WERI-Rb-1 (cell line): ENCODE results near the gene EBF3.

Experiments used
- DNase-seq: peaks from one replicate; pipeline ENCODE4 v3.0.0-alpha.2; 2020
- H3K27ac ChIP-seq: fragments of 250-450 bp; sonication (Bioruptor Pico); 2 replicates; pipeline ENCODE4 v1.5.1; 2020; ENCODE audit warnings: mild to moderate bottlenecking, moderate library complexity
- H3K27me3 ChIP-seq: fragments of 250-450 bp; sonication (Bioruptor Pico); 2 replicates; pipeline ENCODE4 v1.5.1; 2021; ENCODE audit warnings: mild to moderate bottlenecking, low read depth, moderate library complexity; ENCODE audit not compliant: insufficient read depth, severe bottlenecking
- H3K36me3 ChIP-seq: fragments of 250-450 bp; sonication (Bioruptor Pico); 2 replicates; pipeline ENCODE4 v1.5.1; 2020; ENCODE audit warnings: mild to moderate bottlenecking, moderate library complexity
- H3K4me3 ChIP-seq: 2 replicates; pipeline ENCODE4 v1.5.1; 2011; ENCODE audit warnings: low read depth, mild to moderate bottlenecking, control low read depth, low read length
- H3K9me3 ChIP-seq: fragments of 250-450 bp; sonication (Bioruptor Pico); 2 replicates; pipeline ENCODE4 v1.5.1; 2021; ENCODE audit warnings: mild to moderate bottlenecking, moderate library complexity; ENCODE audit not compliant: severe bottlenecking
- CTCF ChIP-seq: IDR thresholded peaks from 2 replicates; pipeline ENCODE4 v1.5.1; 2011; ENCODE audit warnings: low read depth, mild to moderate bottlenecking, control low read depth, inconsistent platforms, low read length

EBF3 gene

GRCh38 chr10:129992356-129992755, 28.3 kb upstream of the EBF3 start:
- Histone ChIP-seq H3K36me3 (no peaks in the 10 kb centered on the region), H3K9me3 (peaks cover 2% of the 10 kb centered on the region), H3K27me3 (peaks cover 3% of the 10 kb centered on the region), H3K27ac (no peak overlapping the region), H3K4me3 (no peak overlapping the region)
- DNase-seq, result no peak
- TF ChIP-seq CTCF, result no peak

GRCh38 chr10:129982825-129983224, 18.8 kb upstream of the EBF3 start:
- DNase-seq, result no peak
- Histone ChIP-seq H3K27me3 (no peaks in the 10 kb centered on the region), H3K36me3 (no peaks in the 10 kb centered on the region), H3K27ac (no peak overlapping the region), H3K4me3 (no peak overlapping the region), H3K9me3 (peaks cover 9% of the 10 kb centered on the region)
- TF ChIP-seq CTCF, result no peak

- no peak overlapping the region for H3K4me3 ChIP-seq
- TF ChIP-seq CTCF, result no peak
- H3K36me3 ChIP-seq, result no peaks in the 10 kb centered on the region
- H3K27ac ChIP-seq, result no peak overlapping the region
- no peak for DNase-seq
- H3K27me3 ChIP-seq, result peaks cover 2% of the 10 kb centered on the region
- H3K9me3 ChIP-seq, result peaks cover 5% of the 10 kb centered on the region
Measured at GRCh38 chr10:129978980-129979379, 14.9 kb upstream of the EBF3 start.

- Histone ChIP-seq H3K27me3 (peaks cover 7% of the 10 kb centered on the region), H3K27ac (no peak overlapping the region), H3K9me3 (peaks cover 5% of the 10 kb centered on the region), H3K36me3 (no peaks in the 10 kb centered on the region), H3K4me3 (no peak overlapping the region)
- no peak for DNase-seq
- no peak for TF ChIP-seq CTCF
Measured at GRCh38 chr10:129978322-129978721, 14.2 kb upstream of the EBF3 start.

- Histone ChIP-seq H3K9me3 (peaks cover 2% of the 10 kb centered on the region), H3K27me3 (peaks cover 10% of the 10 kb centered on the region), H3K36me3 (no peaks in the 10 kb centered on the region), H3K4me3 (no peak overlapping the region), H3K27ac (no peak overlapping the region)
- DNase-seq, result no peak
- TF ChIP-seq CTCF, result no peak
Measured at GRCh38 chr10:129977794-129978193, 13.7 kb upstream of the EBF3 start.

- no peaks in the 10 kb centered on the region for H3K36me3 ChIP-seq
- TF ChIP-seq CTCF, result no peak
- no peaks in the 10 kb centered on the region for H3K9me3 ChIP-seq
- H3K4me3 ChIP-seq, result no peak overlapping the region
- H3K27me3 ChIP-seq, result peaks cover 47% of the 10 kb centered on the region
- H3K27ac ChIP-seq, result no peak overlapping the region
- no peak for DNase-seq
Measured at GRCh38 chr10:129973674-129974059, 9.6 kb upstream of the EBF3 start.
